Hepatocyte (in vitro differentiated cells): ENCODE data around the gene RASL10B. TPM values are rescaled to one million over a fixed set of nuclear protein-coding genes. Genes with fewer than 3 reads are reported as not detected.

Source experiments
- DNase-seq: peaks from one replicate; pipeline ENCODE4 v3.0.0-alpha.2; 2016; ENCODE audit warnings: low spot score
- H2AFZ ChIP-seq: fragments of 200-600 bp; sonication (generic); 2 replicates; pipeline ENCODE4 v1.6.0; 2016; ENCODE audit warnings: antibody characterized with exemption, mild to moderate bottlenecking
- H3K27ac ChIP-seq: fragments of 200-600 bp; sonication (generic); 2 replicates; pipeline ENCODE4 v1.5.1; 2016; ENCODE audit warnings: mild to moderate bottlenecking
- H3K27me3 ChIP-seq: fragments of 200-600 bp; sonication (generic); 2 replicates; pipeline ENCODE4 v1.6.1; 2016
- H3K36me3 ChIP-seq: fragments of 200-600 bp; sonication (generic); replicated peaks from 2 replicates; pipeline ENCODE4 v1.5.1; 2016; ENCODE audit warnings: low read depth; ENCODE audit not compliant: insufficient read depth
- H3K4me1 ChIP-seq: fragments of 200-600 bp; sonication (generic); 2 replicates; pipeline ENCODE4 v1.5.1; 2016; ENCODE audit warnings: mild to moderate bottlenecking, moderate library complexity; ENCODE audit not compliant: insufficient read depth
- H3K4me2 ChIP-seq: fragments of 200-600 bp; sonication (generic); 2 replicates; pipeline ENCODE4 v1.6.0; 2016
- H3K4me3 ChIP-seq: fragments of 200-600 bp; sonication (generic); 2 replicates; pipeline ENCODE4 v1.5.1; 2016; ENCODE audit warnings: mild to moderate bottlenecking
- H3K79me2 ChIP-seq: fragments of 200-600 bp; sonication (generic); 2 replicates; pipeline ENCODE4 v1.6.0; 2017; ENCODE audit warnings: mild to moderate bottlenecking
- H3K9me2 ChIP-seq: fragments of 200-600 bp; sonication (generic); replicated peaks from 2 replicates; pipeline ENCODE4 v1.6.0; 2017; ENCODE audit warnings: mild to moderate bottlenecking; ENCODE audit not compliant: insufficient read depth
- H3K9me3 ChIP-seq: fragments of 200-600 bp; sonication (generic); 2 replicates; pipeline ENCODE4 v1.5.1; 2016; ENCODE audit warnings: low read depth, mild to moderate bottlenecking
- H4K20me1 ChIP-seq: fragments of 200-600 bp; sonication (generic); 2 replicates; pipeline ENCODE4 v1.6.0; 2016; ENCODE audit warnings: mild to moderate bottlenecking; ENCODE audit not compliant: insufficient read depth, poor library complexity, severe bottlenecking
- EZH2 ChIP-seq: fragments of 200-600 bp; sonication (generic); IDR thresholded peaks from 2 replicates; pipeline ENCODE4 v1.6.1; 2016; ENCODE audit warnings: antibody characterized with exemption, mild to moderate bottlenecking, borderline replicate concordance
- EZH2phosphoT487 ChIP-seq: fragments of 200-600 bp; sonication (generic); IDR thresholded peaks from one replicate; pipeline ENCODE4 v1.6.1; 2018; ENCODE audit warnings: antibody characterized with exemption, mild to moderate bottlenecking, low read depth, moderate library complexity; ENCODE audit not compliant: unreplicated experiment, severe bottlenecking
- WGBS: methylation state at CpG from one replicate; pipeline ENCODE4 v1.1.6; 2016; ENCODE audit warnings: low lambda C conversion rate; ENCODE audit errors: missing lambda C conversion rate; 5-methylcytosine and 5-hydroxymethylcytosine counted together
- polyA plus RNA-seq: library from polyadenylated mRNA; unstranded; fragments of >200 nt; fragmentation: Nextera tagmentation; extraction: Ambion mirVana; gene quantifications from 2 replicates; pipeline ENCODE4 v1.2.1, GENCODE V29; 2016
- total RNA-seq: library from RNA; depleted of rRNA; stranded (reverse); fragments of >200 nt; gene quantifications from 2 replicates; pipeline ENCODE4 v1.2.3, GENCODE V29; 2014
- TF ChIP-seq, protein P1 (sequence below): fragments of 200-600 bp; sonication (generic); IDR thresholded peaks from 2 replicates; pipeline ENCODE4 v1.5.1; 2016; ENCODE audit warnings: antibody characterized with exemption, mild to moderate bottlenecking; ENCODE audit not compliant: poor library complexity

The RASL10B gene
- total and polyA plus RNA-seq, 2 experiments from 2014 or later = 7.1 to 7.6 TPM

- DNase-seq = no peak
- Histone ChIP-seq H3K27ac (no peak overlapping the region), H3K9me2 (no peaks in the 10 kb centered on the region), H3K4me1 (peaks cover 18% of the 10 kb centered on the region), H3K79me2 (no peaks in the 10 kb centered on the region), H3K4me3 (no peak overlapping the region), H2AFZ (no peak overlapping the region), H3K9me3 (no peaks in the 10 kb centered on the region), H3K4me2 (no peak overlapping the region), H3K36me3 (peaks cover 3% of the 10 kb centered on the region), H3K27me3 (no peaks in the 10 kb centered on the region), H4K20me1 (no peaks in the 10 kb centered on the region)
- no peak for TF ChIP-seq EZH2
- TF ChIP-seq, protein P1, sequence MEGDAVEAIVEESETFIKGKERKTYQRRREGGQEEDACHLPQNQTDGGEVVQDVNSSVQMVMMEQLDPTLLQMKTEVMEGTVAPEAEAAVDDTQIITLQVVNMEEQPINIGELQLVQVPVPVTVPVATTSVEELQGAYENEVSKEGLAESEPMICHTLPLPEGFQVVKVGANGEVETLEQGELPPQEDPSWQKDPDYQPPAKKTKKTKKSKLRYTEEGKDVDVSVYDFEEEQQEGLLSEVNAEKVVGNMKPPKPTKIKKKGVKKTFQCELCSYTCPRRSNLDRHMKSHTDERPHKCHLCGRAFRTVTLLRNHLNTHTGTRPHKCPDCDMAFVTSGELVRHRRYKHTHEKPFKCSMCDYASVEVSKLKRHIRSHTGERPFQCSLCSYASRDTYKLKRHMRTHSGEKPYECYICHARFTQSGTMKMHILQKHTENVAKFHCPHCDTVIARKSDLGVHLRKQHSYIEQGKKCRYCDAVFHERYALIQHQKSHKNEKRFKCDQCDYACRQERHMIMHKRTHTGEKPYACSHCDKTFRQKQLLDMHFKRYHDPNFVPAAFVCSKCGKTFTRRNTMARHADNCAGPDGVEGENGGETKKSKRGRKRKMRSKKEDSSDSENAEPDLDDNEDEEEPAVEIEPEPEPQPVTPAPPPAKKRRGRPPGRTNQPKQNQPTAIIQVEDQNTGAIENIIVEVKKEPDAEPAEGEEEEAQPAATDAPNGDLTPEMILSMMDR = no peak
- TF ChIP-seq EZH2phosphoT487 = no peak
Observed at GRCh38 chr17:35715416-35715815, 16.0 kb upstream of the RASL10B start.

- WGBS = 95% methylated on average over 3 of the region's 3 CpGs
- Histone ChIP-seq H3K9me3 (no peaks in the 10 kb centered on the region), H3K4me2 (no peak overlapping the region), H4K20me1 (no peaks in the 10 kb centered on the region), H3K9me2 (no peaks in the 10 kb centered on the region), H3K27ac (no peak overlapping the region), H3K27me3 (no peaks in the 10 kb centered on the region), H3K4me3 (no peak overlapping the region), H3K4me1 (peaks cover 18% of the 10 kb centered on the region), H2AFZ (no peak overlapping the region), H3K36me3 (peaks cover 3% of the 10 kb centered on the region), H3K79me2 (no peaks in the 10 kb centered on the region)
- no peak for DNase-seq
- TF ChIP-seq EZH2phosphoT487 (no peak), EZH2 (no peak)
- TF ChIP-seq, protein P1 = no peak
Observed at GRCh38 chr17:35716173-35716572, 15.3 kb upstream of the RASL10B start.

DNA sequence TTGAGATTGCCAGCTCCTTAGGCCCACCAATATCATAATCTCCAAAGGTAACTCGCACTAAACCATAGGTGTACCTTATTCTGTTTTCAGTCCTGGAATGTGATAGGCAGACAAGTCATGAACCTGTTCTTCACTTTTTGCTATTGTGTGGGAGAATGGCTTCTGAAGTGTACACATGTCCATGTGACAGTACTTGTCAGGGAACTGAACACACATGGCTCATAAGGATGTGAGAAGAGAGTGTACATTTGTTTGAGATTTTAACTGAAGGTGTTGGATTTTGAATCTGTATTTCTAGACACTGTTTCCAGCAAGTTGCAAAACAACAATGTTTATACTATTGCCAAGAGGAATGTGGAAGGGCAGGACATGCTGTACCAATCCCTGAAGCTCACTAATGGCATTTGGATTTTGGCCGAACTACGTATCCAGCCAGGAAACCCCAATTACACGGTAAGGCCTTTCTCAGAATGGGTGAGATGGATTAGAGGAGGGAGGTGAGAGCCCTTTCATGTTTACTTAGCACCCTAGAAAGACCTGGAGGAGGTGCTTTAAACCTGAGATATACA, 14.5 kb upstream of the RASL10B start:
- no peaks in the 10 kb centered on the region for H3K9me2 ChIP-seq
- no peak overlapping the region for H2AFZ ChIP-seq
- no peaks in the 10 kb centered on the region for H3K9me3 ChIP-seq
- no peaks in the 10 kb centered on the region for H3K79me2 ChIP-seq
- no peak for DNase-seq
- no peaks in the 10 kb centered on the region for H3K27me3 ChIP-seq
- H3K36me3 ChIP-seq = peaks cover 3% of the 10 kb centered on the region
- peak overlapping the region; percentile 59 for H3K27ac ChIP-seq
- H3K4me1 ChIP-seq = peaks cover 18% of the 10 kb centered on the region
- no peaks in the 10 kb centered on the region for H4K20me1 ChIP-seq
- 64% methylated on average over 4 of the region's 4 CpGs for WGBS
- H3K4me3 ChIP-seq = no peak overlapping the region
- TF ChIP-seq EZH2 (no peak), EZH2phosphoT487 (no peak)
- TF ChIP-seq, protein P1 = no peak
- no peak overlapping the region for H3K4me2 ChIP-seq
